ENCODE results near the gene CDC42EP4.

CDC42EP4 gene

DNA sequence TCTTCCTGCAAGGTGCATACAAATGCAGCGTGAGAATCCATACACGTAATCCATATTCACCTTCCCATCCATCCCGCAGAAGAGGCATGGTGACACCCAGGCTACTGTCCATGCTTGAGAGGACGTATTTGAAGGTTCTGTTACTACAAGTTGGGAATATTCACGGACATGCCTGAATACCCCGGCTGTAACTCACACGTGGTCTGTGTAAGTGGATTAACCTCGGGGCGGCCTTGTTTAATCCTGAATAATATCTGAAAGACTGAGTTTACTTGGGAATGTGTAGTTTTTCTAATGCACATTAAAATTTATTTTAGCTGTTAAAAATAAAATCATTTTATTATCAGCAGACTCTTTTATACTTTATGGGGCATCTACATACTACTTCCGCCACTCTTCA lies 63.3 kb downstream of the CDC42EP4 start:
- no peak for DNase-seq

DNA sequence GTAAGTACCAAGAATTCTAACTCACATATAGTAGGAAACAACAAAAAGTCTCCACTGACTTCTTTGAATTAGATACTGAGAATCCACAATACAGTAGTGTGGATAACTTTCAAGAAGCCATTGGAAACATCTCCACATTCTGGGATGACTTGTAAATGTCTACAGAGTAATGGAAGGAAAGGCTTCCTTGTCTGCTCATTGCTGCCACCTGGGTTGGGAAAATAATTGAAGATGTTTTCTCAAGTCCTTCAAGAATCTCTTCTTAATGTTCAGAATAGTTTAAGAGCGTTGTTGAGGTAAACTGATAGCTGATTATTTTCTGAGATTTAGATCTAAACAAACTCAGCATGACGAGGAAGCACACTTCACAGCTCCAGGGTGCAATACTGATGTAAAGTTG lies 64.1 kb downstream of the CDC42EP4 start:
- no peak for DNase-seq

DNA sequence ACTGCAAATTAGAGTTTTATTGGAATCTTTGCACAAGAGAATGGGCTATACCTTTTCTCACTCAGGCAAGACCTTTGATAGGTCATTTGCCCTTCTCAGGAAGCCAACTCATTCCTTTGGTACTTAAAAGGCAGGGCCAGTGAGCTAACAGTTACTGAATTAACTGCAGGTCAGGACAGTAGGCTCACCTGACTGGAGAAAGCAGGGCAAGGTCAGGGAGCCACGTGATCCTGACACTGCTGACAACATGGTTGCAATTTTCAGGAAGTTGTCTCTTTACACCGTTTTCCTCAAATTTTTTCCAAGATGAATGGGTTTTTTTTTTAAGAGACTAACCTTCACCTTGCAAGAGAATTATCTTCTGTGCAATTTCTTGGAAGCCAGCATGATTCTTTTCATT lies 71.2 kb downstream of the CDC42EP4 start:
- peak in 1 of 4 experiments; percentile 11 for DNase-seq

DNA sequence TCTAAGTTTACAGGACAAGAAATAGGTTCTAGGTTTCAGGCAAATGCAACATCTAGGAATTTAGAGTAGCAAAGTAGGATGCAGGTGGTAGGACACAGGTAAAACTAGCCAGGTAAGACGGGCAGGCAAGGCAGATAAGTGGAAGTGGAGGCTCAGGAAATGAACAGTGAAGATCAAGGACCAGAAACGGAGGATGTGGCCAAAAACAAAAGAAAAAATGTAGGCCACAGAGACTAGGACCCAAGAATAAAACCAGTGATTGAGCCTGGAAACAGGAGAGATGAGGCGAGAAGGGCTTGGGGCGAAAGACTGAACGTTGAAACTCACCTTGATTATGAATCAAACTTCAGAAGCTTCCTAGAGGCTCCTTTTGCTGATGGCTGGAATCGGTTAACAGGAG lies 74.1 kb downstream of the CDC42EP4 start:
- DNase-seq: no peak

DNA sequence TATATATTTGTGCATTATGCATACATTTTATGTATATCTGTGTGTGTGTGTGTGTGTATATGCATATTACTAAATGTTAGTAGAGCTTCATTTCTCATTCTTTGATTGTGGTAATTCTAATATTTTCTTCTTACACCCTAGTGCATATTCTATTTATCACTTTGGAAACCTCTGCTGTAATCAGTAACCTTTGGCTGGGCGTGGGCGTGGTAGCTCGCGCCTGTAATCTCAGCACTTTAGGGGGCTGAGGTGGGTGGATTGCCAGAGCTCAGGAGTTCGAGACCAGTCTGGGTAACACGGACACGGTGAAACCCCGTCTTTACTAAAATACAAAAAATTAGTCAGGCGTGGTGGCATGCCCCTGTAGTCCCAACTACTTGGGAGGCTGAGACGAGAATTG lies 77.1 kb downstream of the CDC42EP4 start:
- DNase-seq: no peak
